ENCODE data around the gene PIGA.
"Not testable (repeated sequence)": the region's sequence is repeated elsewhere in the genome, so short reads cannot be mapped to it uniquely, and the experiment has no call there.

The PIGA gene

GRCh38 chrX:15320297-15320696 lies 15.0 kb downstream of the PIGA start:
- no peak for DNase-seq

GRCh38 chrX:15319075-15319474 lies 16.2 kb downstream of the PIGA start:
- DNase-seq: no peak

GRCh38 chrX:15315509-15315908 lies 19.8 kb downstream of the PIGA start, which contains the start of gene ASB11:
TSS of gene ASB11 (minus strand) at chrX:15315640. CDS start at chrX:15315605, 35 bp downstream.
- no peak for DNase-seq

- DNase-seq: no peak
These were observed 20.9 kb downstream of the PIGA start for GRCh38 chrX:15314472-15314871.

- no peak for DNase-seq
These were observed 24.2 kb downstream of the PIGA start for GRCh38 chrX:15311119-15311518.

GRCh38 chrX:15310117-15310516 lies 25.2 kb downstream of the PIGA start:
- DNase-seq: no peak

- DNase-seq: not testable (repeated sequence)
These were observed 29.4 kb downstream of the PIGA start for GRCh38 chrX:15305899-15306298.

GRCh38 chrX:15301924-15302323 lies 33.4 kb downstream of the PIGA start:
- no peak for DNase-seq

- no peak for DNase-seq
These were observed 35.1 kb downstream of the PIGA start for GRCh38 chrX:15299941-15300851.

- DNase-seq: no peak
These were observed 36.5 kb downstream of the PIGA start for GRCh38 chrX:15298780-15299179.

GRCh38 chrX:15298201-15298600 lies 37.1 kb downstream of the PIGA start:
- no peak for DNase-seq

GRCh38 chrX:15293451-15293850 lies 41.9 kb downstream of the PIGA start:
- no peak for DNase-seq

GRCh38 chrX:15292861-15293260 lies 42.5 kb downstream of the PIGA start:
- DNase-seq: no peak

- no peak for DNase-seq
These were observed 57.7 kb downstream of the PIGA start for GRCh38 chrX:15277604-15278003.

GRCh38 chrX:15274946-15275345 lies 60.4 kb downstream of the PIGA start:
- no peak for DNase-seq

- not testable (repeated sequence) for DNase-seq
These were observed 62.0 kb downstream of the PIGA start for GRCh38 chrX:15273275-15273674.

GRCh38 chrX:15271757-15272156 lies 63.6 kb downstream of the PIGA start:
- DNase-seq: no peak

- no peak for DNase-seq
These were observed 65.5 kb downstream of the PIGA start, which contains the start of gene ASB9 for GRCh38 chrX:15269618-15270521. TSS of gene ASB9 (minus strand) at chrX:15270083. CDS start at chrX:15269874, 209 bp downstream.
